ENCODE data around the gene AHRR.

DNA sequence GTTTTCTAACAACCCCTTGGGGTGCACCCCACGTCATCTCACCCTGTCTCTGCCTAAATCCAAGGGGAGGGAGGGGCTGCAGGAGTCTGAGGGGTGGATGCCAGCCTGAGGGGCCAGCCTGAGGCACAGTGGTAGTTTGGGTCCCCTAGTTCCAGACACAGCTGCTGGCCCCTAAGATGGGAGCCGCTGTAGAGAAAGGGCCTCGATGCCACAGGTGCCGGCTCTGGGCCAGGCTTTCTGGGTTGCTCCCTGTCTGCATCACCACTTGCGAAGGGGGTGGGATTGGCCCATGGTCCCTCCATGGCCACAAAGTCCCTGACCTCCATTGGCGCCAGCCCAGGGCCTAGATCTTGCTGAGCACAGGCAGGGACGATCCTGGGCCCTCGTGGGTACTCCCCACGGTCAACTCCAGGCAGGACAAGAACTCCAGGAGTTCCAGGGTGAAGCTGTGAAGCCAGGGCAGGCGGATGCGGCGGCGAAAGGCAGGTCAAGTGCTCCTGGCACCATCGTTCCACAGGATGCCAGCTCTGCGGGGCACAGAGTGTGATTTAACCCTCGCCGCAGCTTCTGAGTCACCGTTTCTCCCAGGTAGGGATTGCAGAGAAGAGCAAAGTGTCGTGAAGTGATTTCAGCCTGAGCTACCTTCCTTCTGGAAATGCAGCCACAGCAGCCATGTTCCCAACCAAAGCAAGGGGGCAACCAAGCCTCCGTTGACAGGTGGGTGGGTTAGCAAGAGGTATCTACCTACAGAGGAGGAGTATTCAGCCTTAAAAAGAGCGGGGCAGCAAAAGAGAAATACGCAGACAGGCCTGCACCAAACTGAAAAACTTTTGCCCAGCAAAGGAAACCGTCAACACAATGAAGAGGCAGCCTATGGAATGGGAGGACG is 79.9 kb downstream of the AHRR start:
- TF ChIP-seq, protein P1, sequence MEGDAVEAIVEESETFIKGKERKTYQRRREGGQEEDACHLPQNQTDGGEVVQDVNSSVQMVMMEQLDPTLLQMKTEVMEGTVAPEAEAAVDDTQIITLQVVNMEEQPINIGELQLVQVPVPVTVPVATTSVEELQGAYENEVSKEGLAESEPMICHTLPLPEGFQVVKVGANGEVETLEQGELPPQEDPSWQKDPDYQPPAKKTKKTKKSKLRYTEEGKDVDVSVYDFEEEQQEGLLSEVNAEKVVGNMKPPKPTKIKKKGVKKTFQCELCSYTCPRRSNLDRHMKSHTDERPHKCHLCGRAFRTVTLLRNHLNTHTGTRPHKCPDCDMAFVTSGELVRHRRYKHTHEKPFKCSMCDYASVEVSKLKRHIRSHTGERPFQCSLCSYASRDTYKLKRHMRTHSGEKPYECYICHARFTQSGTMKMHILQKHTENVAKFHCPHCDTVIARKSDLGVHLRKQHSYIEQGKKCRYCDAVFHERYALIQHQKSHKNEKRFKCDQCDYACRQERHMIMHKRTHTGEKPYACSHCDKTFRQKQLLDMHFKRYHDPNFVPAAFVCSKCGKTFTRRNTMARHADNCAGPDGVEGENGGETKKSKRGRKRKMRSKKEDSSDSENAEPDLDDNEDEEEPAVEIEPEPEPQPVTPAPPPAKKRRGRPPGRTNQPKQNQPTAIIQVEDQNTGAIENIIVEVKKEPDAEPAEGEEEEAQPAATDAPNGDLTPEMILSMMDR (IDR thresholded peaks at IDR 0.05): no peak
- no peak for TF ChIP-seq POLR2AphosphoS5 (IDR thresholded peaks at IDR 0.05; ENCODE audit: insufficient read depth in 1 of 2, low read depth in 1 of 2)
- TF ChIP-seq POLR2A (IDR thresholded peaks at IDR 0.05): no peak
